Motor neuron (in vitro differentiated cells): ENCODE results near the gene GPR22. TPM values are rescaled to one million over a fixed set of nuclear protein-coding genes. Genes with fewer than 3 reads are reported as not detected.

Experiments
- ATAC-seq, 8 experiments: fragments of 200-7000 bp; cut with Tn5 transposase; replicated peaks in 6 of 8; 2 replicates each; pipeline ENCODE4 v1.8.0; 2021; ENCODE audit warnings: mild to moderate bottlenecking in 8 of 8, moderate library complexity in 8 of 8
- H3K27ac ChIP-seq, 2 donors: fragments of 250-450 bp; sonication (Bioruptor Pico); 2 replicates each; pipeline ENCODE4 v1.9.0; 2021; ENCODE audit warnings: antibody characterized with exemption in 2 of 2, mild to moderate bottlenecking in 2 of 2, moderate library complexity in 1 of 2
- H3K4me1 ChIP-seq, 2 donors: fragments of 250-450 bp; sonication (Bioruptor Pico); replicated peaks in 1 of 2; 2 replicates each; pipeline ENCODE4 v1.6.1; 2021; ENCODE audit warnings: antibody characterized with exemption in 2 of 2, mild to moderate bottlenecking in 2 of 2, moderate library complexity in 1 of 2
- H3K4me3 ChIP-seq, 5 donors: fragments of 250-450 bp; sonication (Bioruptor Pico); 2 replicates each; pipeline ENCODE4 v1.9.0; 2021; ENCODE audit warnings: antibody characterized with exemption in 5 of 5, mild to moderate bottlenecking in 5 of 5, moderate library complexity in 4 of 5
- WGBS, 10 experiments: fragments of 450-650 bp; shearing (Covaris generic); methylation state at CpG; one replicate each; pipeline ENCODE4 v1.0.0; 2022; 5-methylcytosine and 5-hydroxymethylcytosine counted together
- in situ Hi-C, 9 experiments: fragments of 400-800 bp; cut with MboI; loops; one replicate each; pipeline ENCODE4 v1.15.0; 2021; ENCODE audit warnings: low sequenced_read_pairs in 9 of 9, low pct_unique_long_range_greater_than_20kb in 2 of 9; ENCODE audit not compliant: unreplicated experiment in 9 of 9
- total RNA-seq, 8 experiments: library from RNA; unstranded; fragments of 300-600 nt; gene quantifications; 2 replicates each; pipeline versions ENCODE4 v1.2.3 to v1.2.4, GENCODE V29; 2022

The GPR22 gene
- total RNA-seq, 8 experiments from 2014 or later = 1.2 to 5.5 (median 4.0) TPM

- ATAC-seq = no peak
- in situ Hi-C loops = no loop called here
- no peaks in the 10 kb centered on the region for H3K4me1 ChIP-seq
- 67 to 100% (median 85%) methylated on average over 2 to 3 of the region's 3 CpGs; no CpG with 5 or more reads in 1 of the 10 experiments for WGBS, 10 experiments
- no peak overlapping the region for H3K4me3 ChIP-seq
- H3K27ac ChIP-seq = no peak overlapping the region
Observed at GRCh38 chr7:107486041-107486440, 16.2 kb downstream of the GPR22 start.

- ATAC-seq = no peak
- no peak overlapping the region for H3K27ac ChIP-seq
- in situ Hi-C loops = no loop called here
- no peaks in the 10 kb centered on the region for H3K4me1 ChIP-seq
- no peak overlapping the region for H3K4me3 ChIP-seq
- WGBS, 10 experiments = 80 to 100% (median 100%) methylated on average over 1 to 2 of the region's 2 CpGs; no CpG with 5 or more reads in 1 of the 10 experiments
Observed at GRCh38 chr7:107492875-107493274, 23.0 kb downstream of the GPR22 start.

- in situ Hi-C loops = no loop called here
- Histone ChIP-seq H3K4me3 (no peak overlapping the region), H3K4me1 (no peaks in the 10 kb centered on the region), H3K27ac (no peak overlapping the region)
- ATAC-seq = peak in 1 of 8 experiments; percentile 53
- 40 to 100% (median 94%) methylated on average over 1 to 3 of the region's 3 CpGs; no CpG with 5 or more reads in 1 of the 10 experiments for WGBS, 10 experiments
Observed at GRCh38 chr7:107494315-107494751, 24.5 kb downstream of the GPR22 start.

GRCh38 chr7:107494884-107495283 lies 25.0 kb downstream of the GPR22 start:
- ATAC-seq = peak in 3 of 8 experiments; percentile 59 to 89 (median 78)
- H3K27ac ChIP-seq = no peak overlapping the region
- no peak overlapping the region for H3K4me3 ChIP-seq
- in situ Hi-C loops = no loop called here
- no peaks in the 10 kb centered on the region for H3K4me1 ChIP-seq
- 31 to 100% (median 82%) methylated on average over 1 to 6 of the region's 6 CpGs; no CpG with 5 or more reads in 2 of the 10 experiments for WGBS, 10 experiments

GRCh38 chr7:107495516-107495915 lies 25.7 kb downstream of the GPR22 start:
- H3K4me3 ChIP-seq = no peak overlapping the region
- ATAC-seq = no peak
- no peak overlapping the region for H3K27ac ChIP-seq
- in situ Hi-C loops = no loop called here
- no peaks in the 10 kb centered on the region for H3K4me1 ChIP-seq

GRCh38 chr7:107499731-107500130 lies 29.9 kb downstream of the GPR22 start:
- 81 to 100% (median 92%) methylated on average over 1 to 4 of the region's 4 CpGs; no CpG with 5 or more reads in 2 of the 10 experiments for WGBS, 10 experiments
- no peaks in the 10 kb centered on the region for H3K4me1 ChIP-seq
- ATAC-seq = no peak
- in situ Hi-C loops = no loop called here
- H3K4me3 ChIP-seq = no peak overlapping the region
- no peak overlapping the region for H3K27ac ChIP-seq

- Histone ChIP-seq H3K4me1 (no peaks in the 10 kb centered on the region), H3K27ac (no peak overlapping the region), H3K4me3 (no peak overlapping the region)
- in situ Hi-C loops = no loop called here
- ATAC-seq = peak in 3 of 8 experiments; percentile 53 to 64 (median 53)
- WGBS, 10 experiments = 60 to 100% (median 67%) methylated on average over 1 of the region's 1 CpG; no CpG with 5 or more reads in 3 of the 10 experiments
Observed at GRCh38 chr7:107501593-107501992, 31.7 kb downstream of the GPR22 start.

GRCh38 chr7:107502154-107502553 lies 32.3 kb downstream of the GPR22 start:
- Histone ChIP-seq H3K4me3 (no peak overlapping the region), H3K27ac (no peak overlapping the region), H3K4me1 (no peaks in the 10 kb centered on the region)
- in situ Hi-C loops = no loop called here
- 71 to 100% (median 92%) methylated on average over 1 to 3 of the region's 3 CpGs; no CpG with 5 or more reads in 1 of the 10 experiments for WGBS, 10 experiments
- no peak for ATAC-seq

- Histone ChIP-seq H3K27ac (no peak overlapping the region), H3K4me1 (no peaks in the 10 kb centered on the region), H3K4me3 (no peak overlapping the region)
- in situ Hi-C loops = no loop called here
- WGBS, 10 experiments = 79 to 100% (median 100%) methylated on average over 1 to 2 of the region's 2 CpGs
- no peak for ATAC-seq
Observed at GRCh38 chr7:107502797-107503196, 32.9 kb downstream of the GPR22 start.

GRCh38 chr7:107503687-107504086 lies 33.8 kb downstream of the GPR22 start:
- H3K27ac ChIP-seq = no peak overlapping the region
- in situ Hi-C loops = no loop called here
- no peak overlapping the region for H3K4me3 ChIP-seq
- ATAC-seq = no peak
- no peaks in the 10 kb centered on the region for H3K4me1 ChIP-seq

GRCh38 chr7:107505362-107505761 lies 35.5 kb downstream of the GPR22 start:
- ATAC-seq = no peak
- 88 to 100% (median 100%) methylated on average over 1 of the region's 1 CpG; no CpG with 5 or more reads in 6 of the 10 experiments for whole genome bisulfite sequencing, 10 experiments

GRCh38 chr7:107505997-107506673 lies 36.3 kb downstream of the GPR22 start:
- peak in 2 of 8 experiments; percentile 25 to 37 for ATAC-seq
- no CpG with 5 or more reads among the region's 2 CpGs for WGBS, 10 experiments

More at GRCh38 chr7:107505362-107505761, 35.5 kb downstream of the GPR22 start:
- no peak overlapping the region for H3K4me3 ChIP-seq
- no peaks in the 10 kb centered on the region for H3K4me1 ChIP-seq
- in situ Hi-C loops = no loop called here
- H3K27ac ChIP-seq = no peak overlapping the region

GRCh38 chr7:107506674-107507339 lies 37.0 kb downstream of the GPR22 start:
- in situ Hi-C loops = no loop called here
- H3K4me3 ChIP-seq = no peak overlapping the region
- ATAC-seq = peak in 3 of 8 experiments; percentile 44 to 75 (median 73)
- 78 to 100% (median 100%) methylated on average over 1 to 5 of the region's 7 CpGs; no CpG with 5 or more reads in 2 of the 10 experiments for WGBS, 10 experiments
- H3K27ac ChIP-seq = no peak overlapping the region
- no peaks in the 10 kb centered on the region for H3K4me1 ChIP-seq

More at GRCh38 chr7:107505997-107506673, 36.3 kb downstream of the GPR22 start:
- H3K27ac ChIP-seq = no peak overlapping the region
- in situ Hi-C loops = no loop called here
- H3K4me1 ChIP-seq = no peaks in the 10 kb centered on the region
- H3K4me3 ChIP-seq = no peak overlapping the region
